HEK293T (cell line): Measurements from ENCODE around the gene ENHO.

Source experiments
- BHLHE40 ChIP-seq: fragments of 450-650 bp; IDR thresholded peaks from 2 replicates; pipeline ENCODE4 v1.6.1; 2016; ENCODE audit warnings: mild to moderate bottlenecking, moderate library complexity, borderline replicate concordance
- ELF4 ChIP-seq: fragments of 450-650 bp; IDR thresholded peaks from 2 replicates; pipeline ENCODE4 v1.6.1; 2017; ENCODE audit warnings: antibody characterized with exemption
- HDGF ChIP-seq: fragments of 450-650 bp; IDR thresholded peaks from 2 replicates; pipeline ENCODE4 v1.6.1; 2017; ENCODE audit warnings: antibody characterized with exemption, borderline replicate concordance
- SP1 ChIP-seq: fragments of 450-650 bp; IDR thresholded peaks from 2 replicates; pipeline ENCODE4 v1.6.1; 2017
- SUZ12 ChIP-seq: fragments of 450-650 bp; IDR thresholded peaks from 2 replicates; pipeline ENCODE4 v1.6.1; 2016; ENCODE audit warnings: mild to moderate bottlenecking
- ZNF384 ChIP-seq: fragments of 450-650 bp; IDR thresholded peaks from 2 replicates; pipeline ENCODE4 v1.6.1; 2016

GRCh38 chr9:34554211-34555001 lies 31.6 kb upstream of the ENHO start:
- TF ChIP-seq SP1 (no peak), HDGF (no peak), SUZ12 (no peak), ELF4 (no peak), BHLHE40 (no peak), ZNF384 (no peak)
